ENCODE measurements around the gene NFIC.

The NFIC gene

DNA sequence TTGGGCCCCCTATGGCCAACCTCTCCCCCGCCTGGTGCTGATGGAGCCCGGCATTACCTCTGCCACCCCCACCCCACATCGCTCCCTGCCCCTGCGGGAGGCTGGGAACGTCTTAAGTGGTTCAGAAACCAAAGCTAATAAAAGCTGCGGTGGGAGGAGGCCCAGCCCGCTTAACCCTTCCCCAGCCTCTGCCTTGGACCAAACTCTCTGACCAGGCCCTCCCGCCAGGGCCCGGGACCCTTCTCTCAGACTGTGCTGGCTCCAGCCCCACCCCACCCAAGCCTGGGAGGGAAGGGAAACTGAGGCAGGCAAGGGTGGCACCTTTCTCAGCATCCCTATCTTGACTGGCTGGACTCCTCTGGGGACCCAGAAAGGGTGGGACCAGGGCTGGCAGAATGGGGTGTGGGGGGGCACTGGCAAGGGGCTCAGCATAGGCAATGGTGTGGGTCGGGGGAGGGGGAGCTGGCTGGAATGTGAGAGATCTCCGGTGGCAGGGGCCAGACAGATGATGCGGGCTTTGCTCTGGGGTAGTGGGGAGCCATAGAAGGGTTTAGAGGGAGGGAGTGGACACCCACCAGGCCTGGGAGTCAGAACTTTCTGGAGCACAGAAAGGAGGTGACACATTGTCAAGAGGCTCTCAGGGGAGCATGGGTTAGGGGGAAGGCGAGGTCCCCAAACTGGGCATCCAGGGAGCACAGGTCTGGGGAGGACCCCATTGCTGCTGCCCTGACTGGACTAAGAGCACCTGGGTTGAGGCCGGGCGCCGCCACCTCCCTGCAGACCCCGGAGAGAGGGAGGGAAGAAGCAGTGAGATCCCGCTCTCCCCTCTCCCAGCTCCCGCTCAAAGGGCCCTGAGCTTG, 92.1 kb downstream of the NFIC start:
- TF ChIP-seq GATA3 (IDR thresholded peaks at IDR 0.05; ENCODE audit: low read depth, low read length) = no peak
- no peak for TF ChIP-seq GATA2 (IDR thresholded peaks at IDR 0.05; ENCODE audit: low read depth, low read length)

- TF ChIP-seq GATA2 (IDR thresholded peaks at IDR 0.05; ENCODE audit: low read depth, low read length) (no peak), GATA3 (IDR thresholded peaks at IDR 0.05; ENCODE audit: low read depth, low read length) (no peak)
Measured at GRCh38 chr19:3459089-3459881, 92.9 kb downstream of the NFIC start.

GRCh38 chr19:3459965-3460582, 93.7 kb downstream of the NFIC start:
- TF ChIP-seq GATA3 (IDR thresholded peaks at IDR 0.05; ENCODE audit: low read depth, low read length) (no peak), GATA2 (IDR thresholded peaks at IDR 0.05; ENCODE audit: low read depth, low read length) (no peak)

- TF ChIP-seq GATA2 (IDR thresholded peaks at IDR 0.05; ENCODE audit: low read depth, low read length) (no peak), GATA3 (IDR thresholded peaks at IDR 0.05; ENCODE audit: low read depth, low read length) (no peak)
Measured at GRCh38 chr19:3462991-3463713, 96.8 kb downstream of the NFIC start.

DNA sequence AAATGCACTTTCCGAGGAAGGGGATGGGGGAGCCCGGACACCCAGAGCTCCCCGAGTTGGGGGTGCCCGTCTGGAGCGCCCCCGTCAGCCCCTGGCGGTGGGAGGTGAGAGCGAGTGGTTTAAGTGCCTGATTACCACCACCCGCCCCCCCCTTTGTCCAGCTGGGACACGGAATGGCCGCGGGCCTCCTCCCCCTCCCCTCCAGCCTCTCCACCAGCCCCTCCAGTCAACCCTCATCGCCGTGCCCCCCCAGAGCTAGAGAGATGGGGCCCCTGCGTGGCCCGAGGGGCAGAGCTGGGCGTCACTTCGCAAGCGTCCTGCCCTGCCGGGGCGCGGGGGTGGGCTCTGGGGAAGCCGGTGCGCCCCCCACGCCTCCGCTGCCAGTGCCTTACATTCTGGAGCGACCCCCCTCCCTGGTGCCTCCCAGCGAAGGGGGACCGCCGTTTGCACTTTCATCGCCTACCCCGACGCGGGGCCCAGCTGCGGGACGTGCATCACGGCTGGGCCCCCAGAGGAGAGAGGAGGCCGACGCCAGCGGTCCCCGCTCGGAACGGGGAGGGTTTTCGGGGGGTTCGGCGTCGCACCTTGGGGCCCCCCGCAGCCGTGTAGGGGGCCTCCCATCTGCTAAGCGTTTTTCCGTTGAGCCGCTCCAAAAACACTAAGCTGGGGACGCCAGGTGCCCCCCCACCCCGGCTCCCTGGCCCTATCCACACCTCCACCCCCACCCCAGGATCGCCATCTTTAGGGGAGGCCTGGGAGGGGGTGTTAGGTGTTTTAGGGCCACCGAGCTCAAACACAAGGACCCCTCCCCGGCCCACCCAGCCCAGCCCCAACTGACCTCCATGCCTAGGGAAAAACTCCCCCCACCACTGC, 97.6 kb downstream of the NFIC start:
- TF ChIP-seq GATA2 (IDR thresholded peaks at IDR 0.05; ENCODE audit: low read depth, low read length) (no peak), GATA3 (IDR thresholded peaks at IDR 0.05; ENCODE audit: low read depth, low read length) (no peak)

DNA sequence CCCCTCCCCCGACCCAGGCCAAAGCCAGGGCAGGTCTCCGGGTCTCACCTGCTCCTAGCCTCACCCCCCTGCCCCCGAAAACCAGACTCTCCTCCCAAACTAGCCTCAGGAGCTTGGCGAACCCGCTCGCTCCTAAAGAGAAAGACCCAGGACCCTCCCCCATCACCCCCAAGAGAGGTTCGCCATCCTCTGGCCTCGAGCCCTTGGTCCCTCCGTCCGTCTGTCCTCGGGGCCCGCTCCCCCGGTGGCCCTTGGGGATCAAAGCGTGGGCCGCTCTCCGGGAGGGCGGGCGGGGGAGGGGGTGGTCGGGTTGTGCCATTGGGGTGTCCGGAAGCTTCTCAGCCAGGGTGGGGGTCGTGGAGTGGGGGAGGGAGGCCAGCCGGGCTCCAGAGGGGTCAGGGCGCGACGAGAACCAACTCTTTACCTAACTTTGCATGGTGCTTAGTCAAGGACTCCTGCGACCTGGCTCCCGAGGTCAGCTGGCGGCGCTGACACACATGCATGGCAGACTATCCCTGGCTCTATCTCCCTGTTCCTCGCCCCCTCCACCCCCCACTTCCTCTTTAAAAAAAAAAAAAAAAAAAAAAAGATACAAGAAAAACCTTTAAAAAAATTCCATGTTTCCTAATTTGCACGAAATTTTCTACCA, 98.3 kb downstream of the NFIC start:
- TF ChIP-seq GATA3 (IDR thresholded peaks at IDR 0.05; ENCODE audit: low read depth, low read length) (no peak), GATA2 (IDR thresholded peaks at IDR 0.05; ENCODE audit: low read depth, low read length) (no peak)

DNA sequence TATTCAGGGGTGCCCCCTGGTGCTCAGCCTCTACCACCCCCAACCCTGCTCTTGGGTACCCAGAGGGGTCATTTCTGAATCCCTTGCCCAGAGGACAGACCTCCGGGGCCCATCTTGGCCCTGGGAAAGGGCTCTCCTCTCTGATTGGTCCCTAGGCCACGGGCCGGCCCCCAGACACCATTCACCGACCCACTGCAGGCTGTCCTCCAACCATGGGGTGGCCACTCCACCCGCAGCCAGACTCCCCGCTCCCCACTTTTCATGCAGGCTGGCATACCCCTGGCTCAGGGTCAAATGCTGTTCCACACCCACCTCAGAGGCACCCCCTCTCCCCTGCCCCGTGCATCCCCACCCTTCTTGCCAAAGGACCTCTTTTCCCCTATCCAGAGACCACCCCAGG, 99.2 kb downstream of the NFIC start:
- TF ChIP-seq GATA2 (IDR thresholded peaks at IDR 0.05; ENCODE audit: low read depth, low read length) (no peak), GATA3 (IDR thresholded peaks at IDR 0.05; ENCODE audit: low read depth, low read length) (no peak)

DNA sequence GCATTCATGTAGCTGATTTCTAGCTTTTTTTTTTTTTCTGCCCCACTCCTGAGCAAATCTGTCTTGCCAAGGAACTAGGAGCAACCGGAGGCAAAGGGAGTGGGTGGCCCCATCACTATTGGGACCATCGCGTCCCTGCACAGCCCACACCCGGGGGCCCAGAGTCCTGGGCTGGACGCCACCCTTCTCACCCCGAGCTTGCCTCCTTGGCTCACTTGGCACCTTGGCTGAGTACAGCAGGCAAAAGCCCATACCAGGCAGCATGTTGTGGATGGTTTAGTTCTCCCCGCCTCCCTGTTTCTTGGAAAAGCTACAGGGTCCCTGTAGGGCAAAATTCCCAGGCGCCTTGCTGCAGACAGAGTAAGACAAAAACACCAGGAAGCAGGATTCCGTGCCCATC, 100.3 kb downstream of the NFIC start:
- no peak for TF ChIP-seq GATA3 (IDR thresholded peaks at IDR 0.05; ENCODE audit: low read depth, low read length)
- no peak for TF ChIP-seq GATA2 (IDR thresholded peaks at IDR 0.05; ENCODE audit: low read depth, low read length)

DNA sequence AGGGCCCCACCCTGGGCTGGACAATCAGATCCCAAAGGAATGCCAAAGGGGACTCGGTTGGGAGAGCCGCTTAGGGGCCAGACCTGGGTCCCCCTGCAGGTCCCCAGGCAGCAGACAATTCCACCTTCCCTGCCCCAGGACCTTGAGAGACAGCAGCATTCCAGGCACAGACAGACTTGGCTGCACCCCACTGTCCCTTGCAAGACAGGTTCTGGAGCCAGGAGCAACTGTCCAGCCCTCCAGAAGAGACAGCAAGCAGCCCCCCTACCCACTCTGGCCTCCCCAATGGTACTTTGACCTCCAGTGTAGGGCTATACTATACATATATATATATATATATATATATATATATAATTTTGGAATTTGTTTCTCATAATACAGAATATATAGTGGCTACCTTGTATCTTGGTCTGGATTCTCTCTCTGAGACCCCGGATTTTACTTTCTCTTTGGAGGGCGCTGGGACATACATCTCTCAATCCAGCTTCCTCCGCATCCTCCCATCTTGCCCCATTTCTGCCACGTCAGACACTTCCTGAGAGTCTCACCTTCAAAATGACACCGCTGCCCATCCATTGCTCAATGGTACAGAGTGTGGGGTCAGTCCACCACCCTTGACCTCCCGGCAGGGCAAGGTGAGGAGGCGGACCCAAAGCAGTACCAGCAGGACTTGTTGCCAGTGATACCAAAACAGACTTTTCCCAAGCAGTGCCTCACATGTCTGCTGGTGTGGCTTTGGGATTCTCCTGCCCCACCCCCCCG, 101.2 kb downstream of the NFIC start:
- TF ChIP-seq GATA2 (IDR thresholded peaks at IDR 0.05; ENCODE audit: low read depth, low read length) (no peak), GATA3 (IDR thresholded peaks at IDR 0.05; ENCODE audit: low read depth, low read length) (no peak)

GRCh38 chr19:3468211-3468610, 101.8 kb downstream of the NFIC start:
- TF ChIP-seq GATA3 (IDR thresholded peaks at IDR 0.05; ENCODE audit: low read depth, low read length) = no peak
- no peak for TF ChIP-seq GATA2 (IDR thresholded peaks at IDR 0.05; ENCODE audit: low read depth, low read length)

DNA sequence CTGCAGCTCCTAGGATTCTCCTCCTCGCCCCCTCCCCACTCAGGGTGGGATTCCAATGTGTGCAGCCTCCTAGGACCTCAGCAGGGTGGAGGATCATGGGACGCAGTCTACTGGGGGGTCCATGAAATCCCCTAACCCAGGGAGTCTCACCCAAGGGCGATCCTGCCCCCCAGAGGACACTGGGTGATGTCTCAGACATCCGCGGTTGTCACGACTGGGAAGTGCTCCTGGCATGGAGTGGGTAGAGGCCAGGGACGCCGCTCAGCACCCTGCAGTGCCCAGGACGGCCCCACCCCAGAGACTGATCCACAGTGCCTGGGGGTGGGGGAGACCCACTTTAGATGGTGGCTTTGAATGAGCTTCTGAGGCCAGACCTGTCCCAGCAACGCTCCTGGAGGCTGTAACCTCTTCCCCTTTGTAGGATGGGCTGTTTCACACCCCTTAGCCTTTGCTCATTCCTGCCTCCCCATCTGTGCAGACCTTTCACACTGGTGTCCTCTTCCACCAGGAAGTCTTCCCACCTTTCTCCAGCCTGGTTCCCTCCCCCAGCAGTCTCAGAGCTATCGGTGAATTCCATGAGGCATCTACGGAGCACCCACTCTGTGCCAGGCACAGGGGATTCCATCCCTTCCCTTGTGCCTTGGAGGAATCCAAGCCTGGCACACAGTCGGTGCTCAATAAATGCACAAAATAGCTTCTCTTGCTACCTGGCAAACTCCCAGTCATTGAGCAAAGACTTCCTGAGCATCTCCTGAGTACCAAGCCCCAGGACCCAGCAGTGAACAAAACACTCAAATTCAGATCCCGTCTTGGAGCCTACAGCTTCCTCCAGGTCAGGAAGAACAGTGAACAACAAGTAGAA, 103.5 kb downstream of the NFIC start:
- TF ChIP-seq GATA2 (IDR thresholded peaks at IDR 0.05; ENCODE audit: low read depth, low read length) (no peak), GATA3 (IDR thresholded peaks at IDR 0.05; ENCODE audit: low read depth, low read length) (no peak)

Measured in SH-SY5Y (cell line).